Osteocyte (in vitro differentiated cells): Measurements from ENCODE around the gene FAM110A. TPM values are rescaled to one million over a fixed set of nuclear protein-coding genes. Genes with fewer than 3 reads are reported as not detected.
"Not testable (repeated sequence)": the region's sequence is repeated elsewhere in the genome, so short reads cannot be mapped to it uniquely, and the experiment has no call there.

Experiments used
- DNase-seq: peaks from one replicate; pipeline ENCODE4 v3.0.0; 2021; ENCODE audit warnings: mixed read lengths; ENCODE audit not compliant: unreplicated experiment; ENCODE audit errors: extremely low spot score
- H3K27ac Mint-ChIP-seq: one replicate; pipeline ENCODE4 v1.8.0; 2021; ENCODE audit warnings: mild to moderate bottlenecking, mixed read lengths; ENCODE audit not compliant: unreplicated experiment
- H3K27me3 Mint-ChIP-seq: one replicate; pipeline ENCODE4 v1.8.0; 2021; ENCODE audit warnings: mixed read lengths; ENCODE audit not compliant: unreplicated experiment
- H3K36me3 Mint-ChIP-seq: one replicate; pipeline ENCODE4 v1.8.0; 2021; ENCODE audit warnings: mixed read lengths; ENCODE audit not compliant: unreplicated experiment
- H3K4me1 Mint-ChIP-seq: one replicate; pipeline ENCODE4 v1.8.0; 2021; ENCODE audit warnings: mixed read lengths; ENCODE audit not compliant: unreplicated experiment
- H3K4me3 Mint-ChIP-seq: one replicate; pipeline ENCODE4 v1.8.0; 2021; ENCODE audit warnings: mild to moderate bottlenecking, moderate library complexity, mixed read lengths; ENCODE audit not compliant: unreplicated experiment
- H3K9me3 Mint-ChIP-seq: one replicate; pipeline ENCODE4 v1.8.0; 2021; ENCODE audit warnings: mixed read lengths; ENCODE audit not compliant: unreplicated experiment
- total RNA-seq: library from RNA; stranded (reverse); gene quantifications from 2 replicates; pipeline ENCODE4 v1.2.1, GENCODE V29; 2021
- TF ChIP-seq, protein P1 (sequence below): fragments of 200-600 bp; sonication (generic); IDR thresholded peaks from 2 replicates; pipeline ENCODE4 v1.5.0; 2021; ENCODE audit warnings: antibody characterized with exemption, mild to moderate bottlenecking, moderate library complexity

Gene FAM110A
- total RNA-seq, 1 donor from 2014 or later: 2.7 TPM

DNA sequence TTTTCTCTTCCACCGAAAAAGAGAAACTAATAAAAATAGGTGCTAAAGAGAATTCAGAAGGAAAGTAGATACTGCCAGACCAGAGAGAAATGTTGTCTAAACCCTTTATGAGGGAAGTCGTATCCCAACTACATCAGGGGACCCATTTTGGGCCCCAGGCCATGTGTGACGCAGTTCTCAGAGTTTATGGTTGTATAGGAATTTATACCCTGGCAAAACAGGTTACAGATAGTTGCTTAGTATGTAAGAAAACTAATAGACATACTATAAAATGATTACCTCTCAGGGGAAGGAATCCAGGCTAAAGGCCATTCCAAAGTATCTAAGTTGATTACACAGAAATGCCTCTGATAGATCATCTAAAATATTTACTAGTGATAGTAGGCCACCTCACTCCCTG is 36.6 kb upstream of the FAM110A start:
- DNase-seq: peak; percentile 0
- H3K4me3 Mint-ChIP-seq: no peak overlapping the region
- H3K36me3 Mint-ChIP-seq: no peaks in the 10 kb centered on the region
- TF ChIP-seq, protein P1, sequence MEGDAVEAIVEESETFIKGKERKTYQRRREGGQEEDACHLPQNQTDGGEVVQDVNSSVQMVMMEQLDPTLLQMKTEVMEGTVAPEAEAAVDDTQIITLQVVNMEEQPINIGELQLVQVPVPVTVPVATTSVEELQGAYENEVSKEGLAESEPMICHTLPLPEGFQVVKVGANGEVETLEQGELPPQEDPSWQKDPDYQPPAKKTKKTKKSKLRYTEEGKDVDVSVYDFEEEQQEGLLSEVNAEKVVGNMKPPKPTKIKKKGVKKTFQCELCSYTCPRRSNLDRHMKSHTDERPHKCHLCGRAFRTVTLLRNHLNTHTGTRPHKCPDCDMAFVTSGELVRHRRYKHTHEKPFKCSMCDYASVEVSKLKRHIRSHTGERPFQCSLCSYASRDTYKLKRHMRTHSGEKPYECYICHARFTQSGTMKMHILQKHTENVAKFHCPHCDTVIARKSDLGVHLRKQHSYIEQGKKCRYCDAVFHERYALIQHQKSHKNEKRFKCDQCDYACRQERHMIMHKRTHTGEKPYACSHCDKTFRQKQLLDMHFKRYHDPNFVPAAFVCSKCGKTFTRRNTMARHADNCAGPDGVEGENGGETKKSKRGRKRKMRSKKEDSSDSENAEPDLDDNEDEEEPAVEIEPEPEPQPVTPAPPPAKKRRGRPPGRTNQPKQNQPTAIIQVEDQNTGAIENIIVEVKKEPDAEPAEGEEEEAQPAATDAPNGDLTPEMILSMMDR: no peak
- no peaks in the 10 kb centered on the region for H3K27me3 Mint-ChIP-seq
- peaks cover 2% of the 10 kb centered on the region for H3K9me3 Mint-ChIP-seq
- no peak overlapping the region for H3K27ac Mint-ChIP-seq
- no peaks in the 10 kb centered on the region for H3K4me1 Mint-ChIP-seq

DNA sequence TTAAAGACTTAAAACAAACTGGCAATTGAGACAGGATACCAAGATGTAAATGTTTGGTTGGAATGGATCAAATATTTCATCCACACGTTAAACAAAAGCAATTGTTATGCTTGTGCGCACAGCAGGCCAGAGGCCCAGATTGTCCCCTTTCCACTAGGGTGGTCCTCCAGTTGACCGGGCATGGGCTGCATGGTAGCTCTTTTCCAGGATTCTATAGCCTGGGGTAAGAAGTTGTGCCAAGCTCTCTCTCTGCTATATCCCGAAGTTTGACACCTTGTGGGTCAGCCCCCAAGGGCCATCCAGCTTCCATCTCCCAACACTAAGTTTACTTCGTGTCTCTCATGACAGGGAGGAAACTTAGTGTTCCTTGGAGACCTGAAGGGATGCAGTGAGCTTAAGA is 34.8 kb upstream of the FAM110A start:
- DNase-seq: peak; percentile 57

DNA sequence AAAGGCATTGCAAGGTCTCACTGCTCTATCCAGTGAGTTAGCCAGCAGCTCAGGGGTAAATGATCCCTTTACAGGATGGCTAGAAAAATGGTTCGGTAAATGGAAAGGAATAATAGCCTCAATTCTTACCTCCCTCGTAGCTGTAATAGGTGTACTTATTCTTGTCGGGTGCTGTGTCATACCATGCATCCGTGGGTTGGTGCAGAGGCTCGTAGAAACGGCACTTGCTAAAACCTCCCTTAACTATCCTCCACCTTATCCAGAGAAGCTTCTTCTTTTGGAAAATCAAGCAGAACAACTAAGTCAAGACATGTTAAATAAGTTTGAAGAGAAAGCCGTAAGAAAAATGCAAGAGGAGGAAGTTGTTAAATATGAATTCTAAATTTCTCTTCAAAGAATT is 33.5 kb upstream of the FAM110A start:
- peaks cover 14% of the 10 kb centered on the region for H3K9me3 Mint-ChIP-seq
- H3K4me3 Mint-ChIP-seq, H3K4me1 Mint-ChIP-seq, H3K36me3 Mint-ChIP-seq, H3K27ac Mint-ChIP-seq, H3K27me3 Mint-ChIP-seq: not testable (repeated sequence)
- peak; percentile 6 for DNase-seq

More for the DNA sequence above, 34.8 kb upstream of the FAM110A start:
- not testable (repeated sequence) for H3K9me3 Mint-ChIP-seq, H3K27me3 Mint-ChIP-seq, H3K4me1 Mint-ChIP-seq, H3K4me3 Mint-ChIP-seq, H3K27ac Mint-ChIP-seq, H3K36me3 Mint-ChIP-seq

DNA sequence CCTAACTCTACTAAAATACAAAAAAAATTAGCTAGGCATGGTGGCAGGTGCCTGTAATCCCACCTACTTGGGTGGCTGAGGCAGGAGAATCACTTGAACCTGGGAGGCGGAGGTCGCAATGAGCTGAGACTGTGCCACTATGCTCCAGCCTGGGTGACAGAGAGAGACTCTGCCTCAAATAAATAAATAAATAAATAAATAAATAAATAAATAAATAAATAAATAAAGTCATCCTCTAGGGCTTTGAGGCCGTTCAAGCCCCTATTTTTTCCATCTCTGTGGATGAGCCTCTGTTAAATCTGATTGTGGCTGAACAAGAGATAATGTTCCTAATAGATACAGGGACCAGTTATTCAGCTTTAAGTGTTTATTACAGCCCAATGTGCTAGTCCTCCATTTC is 31.8 kb upstream of the FAM110A start:
- peaks cover 18% of the 10 kb centered on the region for H3K9me3 Mint-ChIP-seq
- TF ChIP-seq, protein P1: no peak
- no peak overlapping the region for H3K4me3 Mint-ChIP-seq
- DNase-seq: no peak
- H3K27me3 Mint-ChIP-seq: no peaks in the 10 kb centered on the region
- H3K4me1 Mint-ChIP-seq: no peaks in the 10 kb centered on the region
- no peaks in the 10 kb centered on the region for H3K36me3 Mint-ChIP-seq
- H3K27ac Mint-ChIP-seq: no peak overlapping the region

DNA sequence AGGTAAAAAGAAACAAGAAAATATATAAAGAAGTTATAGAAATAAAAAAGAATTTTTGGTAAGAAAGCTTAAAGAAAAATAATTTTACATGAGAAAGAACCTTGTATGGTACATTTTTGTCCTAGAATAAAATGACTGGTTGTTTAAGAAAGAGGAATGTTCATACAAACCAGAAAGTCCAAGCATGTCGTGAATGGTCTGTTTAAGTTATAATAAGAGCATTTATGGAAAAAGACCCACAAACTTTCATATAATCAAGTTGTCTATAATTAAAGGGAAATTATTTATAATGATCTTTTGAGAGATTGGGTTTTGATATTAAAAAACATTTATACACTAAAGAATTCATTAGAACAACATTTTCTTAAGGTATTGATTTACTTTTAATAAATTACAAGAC is 27.8 kb upstream of the FAM110A start:
- Mint-ChIP-seq H3K36me3 (no peaks in the 10 kb centered on the region), H3K27ac (no peak overlapping the region), H3K4me3 (no peak overlapping the region), H3K4me1 (no peaks in the 10 kb centered on the region), H3K27me3 (no peaks in the 10 kb centered on the region), H3K9me3 (peaks cover 18% of the 10 kb centered on the region)
- TF ChIP-seq, protein P1: no peak
- no peak for DNase-seq

DNA sequence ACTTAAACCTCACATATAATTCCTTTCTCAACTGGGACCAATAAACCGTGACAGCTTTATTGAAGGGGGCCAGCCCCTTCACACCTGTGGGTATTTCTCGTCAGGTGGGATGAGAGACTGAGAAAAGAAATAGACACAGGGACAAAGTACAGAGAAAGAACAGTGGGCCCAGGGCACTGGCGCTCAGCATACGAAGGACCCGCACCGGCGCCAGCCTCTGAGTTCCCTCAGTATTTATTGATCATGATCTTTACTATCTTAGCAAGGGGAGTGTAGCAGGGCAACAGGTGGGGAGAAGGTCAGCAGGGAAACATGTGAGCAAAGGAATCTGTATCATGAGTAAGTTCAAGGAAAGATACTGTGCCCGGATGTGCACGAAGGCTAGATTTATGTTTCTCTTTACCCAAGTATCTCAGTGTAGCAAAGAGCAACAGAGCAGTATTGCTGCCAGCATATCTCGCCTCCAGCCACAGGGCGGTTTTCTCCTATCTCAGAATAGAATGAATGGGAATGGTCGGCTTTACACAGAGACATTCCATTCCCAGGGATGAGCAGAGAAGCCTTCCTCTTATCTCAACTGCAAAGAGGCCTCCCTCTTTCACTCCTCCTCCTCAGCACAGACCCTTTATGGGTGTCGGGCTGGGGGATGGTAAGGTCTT is 21.6 kb upstream of the FAM110A start:
- H3K9me3 Mint-ChIP-seq, H3K4me3 Mint-ChIP-seq, H3K27me3 Mint-ChIP-seq, DNase-seq, H3K27ac Mint-ChIP-seq, H3K36me3 Mint-ChIP-seq, H3K4me1 Mint-ChIP-seq: not testable (repeated sequence)

DNA sequence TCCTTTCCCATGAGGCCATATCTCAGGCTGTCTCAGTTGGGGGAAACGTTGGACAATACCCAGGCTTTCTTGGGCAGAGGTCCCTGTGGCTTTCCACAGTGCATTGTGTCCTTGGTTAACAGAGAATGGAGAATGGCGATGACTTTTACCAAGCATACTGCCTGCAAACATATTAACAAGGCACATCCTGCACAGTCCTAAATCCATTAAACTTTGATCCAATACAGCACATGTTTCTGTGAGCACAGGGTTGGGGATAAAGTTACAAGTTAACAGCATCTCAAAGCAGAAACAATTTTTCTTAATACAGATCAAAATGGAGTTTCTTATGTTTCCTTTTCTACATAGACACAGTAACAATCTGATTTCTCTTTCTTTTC is 21.1 kb upstream of the FAM110A start:
- H3K36me3 Mint-ChIP-seq, H3K27me3 Mint-ChIP-seq, H3K4me3 Mint-ChIP-seq, DNase-seq, H3K9me3 Mint-ChIP-seq, H3K27ac Mint-ChIP-seq, H3K4me1 Mint-ChIP-seq: not testable (repeated sequence)
